Keratinocyte (primary cell): Measurements from ENCODE around the gene GRIK4. TPM values are rescaled to one million over a fixed set of nuclear protein-coding genes. Genes with fewer than 3 reads are reported as not detected.

Source experiments
- DNase-seq: peaks from one replicate; pipeline ENCODE4 v3.0.0-alpha.2; 2011; ENCODE audit warnings: low read depth, missing footprints, low spot score
- FAIRE-seq: peaks from 2 replicates; lab custom pipeline; 2011; peaks lifted over from hg19 to GRCh38; lab: Jason Lieb, UNC
- H2AFZ ChIP-seq: 2 replicates; pipeline ENCODE4 v1.6.0; 2012; ENCODE audit warnings: low read length, control low read depth, inconsistent platforms; ENCODE audit not compliant: control insufficient read depth
- H3K27ac ChIP-seq: 2 replicates; pipeline ENCODE4 v1.5.1; 2011; ENCODE audit warnings: low read length; ENCODE audit not compliant: control insufficient read depth, insufficient read depth
- H3K27me3 ChIP-seq: 3 replicates; pipeline ENCODE4 v1.6.0; 2011; ENCODE audit warnings: low read length; ENCODE audit not compliant: control insufficient read depth, insufficient read depth; ENCODE audit errors: extremely low read depth
- H3K36me3 ChIP-seq, 2 experiments: 2 replicates in 1 of 2; 3 replicates in 1 of 2; pipeline ENCODE4 v1.5.1; 2011; ENCODE audit warnings: low read length in 2 of 2, mild to moderate bottlenecking in 1 of 2; ENCODE audit not compliant: control insufficient read depth in 2 of 2, insufficient read depth in 2 of 2; ENCODE audit errors: extremely low read depth in 1 of 2
- H3K4me1 ChIP-seq: 3 replicates; pipeline ENCODE4 v1.5.1; 2011; ENCODE audit warnings: low read length; ENCODE audit not compliant: control insufficient read depth, insufficient read depth; ENCODE audit errors: extremely low read depth
- H3K4me2 ChIP-seq: 3 replicates; pipeline ENCODE4 v1.6.0; 2011; ENCODE audit warnings: low read depth, low read length; ENCODE audit not compliant: control insufficient read depth, insufficient read depth; ENCODE audit errors: extremely low read depth
- H3K4me3 ChIP-seq, 3 experiments: fragments of 200-600 bp in 1 of 3; sonication (generic) in 1 of 3; 2 replicates in 2 of 3; 3 replicates in 1 of 3; pipeline ENCODE4 v1.5.1; 2011 to 2016; ENCODE audit warnings: low read length in 3 of 3, mild to moderate bottlenecking in 3 of 3, control low read depth in 2 of 3, inconsistent platforms in 1 of 3, low read depth in 1 of 3, mixed read lengths in 1 of 3, mixed run types in 1 of 3, moderate library complexity in 1 of 3; ENCODE audit not compliant: control insufficient read depth in 2 of 3, insufficient read depth in 2 of 3; ENCODE audit errors: extremely low read depth in 1 of 3
- H3K79me2 ChIP-seq: 2 replicates; pipeline ENCODE4 v1.6.0; 2012; ENCODE audit warnings: low read length; ENCODE audit not compliant: control insufficient read depth, insufficient read depth
- H3K9ac ChIP-seq: 3 replicates; pipeline ENCODE4 v1.6.0; 2011; ENCODE audit warnings: low read length; ENCODE audit not compliant: control insufficient read depth, insufficient read depth; ENCODE audit errors: extremely low read depth
- H3K9me1 ChIP-seq: 3 replicates; pipeline ENCODE4 v1.6.0; 2011; ENCODE audit warnings: low read length; ENCODE audit not compliant: control insufficient read depth, insufficient read depth; ENCODE audit errors: extremely low read depth
- H3K9me3 ChIP-seq: 2 replicates; pipeline ENCODE4 v1.5.1; 2012; ENCODE audit warnings: low read depth, low read length; ENCODE audit not compliant: control insufficient read depth
- H4K20me1 ChIP-seq: 3 replicates; pipeline ENCODE4 v1.6.0; 2011; ENCODE audit warnings: low read length; ENCODE audit not compliant: control insufficient read depth, insufficient read depth; ENCODE audit errors: extremely low read depth
- EZH2 ChIP-seq: IDR thresholded peaks from one replicate; pipeline ENCODE4 v1.6.1; 2012; ENCODE audit warnings: inconsistent platforms, mild to moderate bottlenecking, low read length, moderate library complexity
- dilution Hi-C: fragments of 300-500 bp; cut with MboI; formaldehyde crosslinking; loops from one replicate; pipeline ENCODE4 v1.7.0; 2020; ENCODE audit warnings: low sequenced_read_pairs; ENCODE audit not compliant: extremely low pct_ligation_motif_present
- polyA plus RNA-seq, 5 experiments: library from polyadenylated mRNA; depleted of rRNA in 3 of 5; stranded (reverse) in 3 of 5; stranded (forward) in 1 of 5; unstranded in 1 of 5; fragments of >200 nt; gene quantifications; 1 replicate in 1 of 5; 2 replicates in 3 of 5; 3 replicates in 1 of 5; pipeline versions ENCODE4 v1.2.1 to v1.2.3, GENCODE V29; 2011 to 2012; ENCODE audit warnings: missing spikeins in 2 of 5, low read depth in 1 of 5, low replicate concordance in 1 of 5
- TF ChIP-seq, protein P1 (sequence below), 3 experiments: IDR thresholded peaks in 1 of 3; conservative IDR thresholded peaks in 1 of 3; optimal IDR thresholded peaks in 1 of 3; 2 replicates in 2 of 3; 3 replicates in 1 of 3; pipeline versions ENCODE3 to v1.5.1; 2011; ENCODE audit warnings: low read length in 3 of 3, mild to moderate bottlenecking in 3 of 3, moderate library complexity in 2 of 3, control low read depth in 1 of 3, inconsistent platforms in 1 of 3; ENCODE audit not compliant: insufficient read depth in 2 of 3; ENCODE audit errors: extremely low read depth in 1 of 3

GRIK4 gene
- polyA plus RNA-seq, 1 donor (not counting 4 experiments of a cell fraction or from before 2014, with no cell fraction given): not detected

DNA sequence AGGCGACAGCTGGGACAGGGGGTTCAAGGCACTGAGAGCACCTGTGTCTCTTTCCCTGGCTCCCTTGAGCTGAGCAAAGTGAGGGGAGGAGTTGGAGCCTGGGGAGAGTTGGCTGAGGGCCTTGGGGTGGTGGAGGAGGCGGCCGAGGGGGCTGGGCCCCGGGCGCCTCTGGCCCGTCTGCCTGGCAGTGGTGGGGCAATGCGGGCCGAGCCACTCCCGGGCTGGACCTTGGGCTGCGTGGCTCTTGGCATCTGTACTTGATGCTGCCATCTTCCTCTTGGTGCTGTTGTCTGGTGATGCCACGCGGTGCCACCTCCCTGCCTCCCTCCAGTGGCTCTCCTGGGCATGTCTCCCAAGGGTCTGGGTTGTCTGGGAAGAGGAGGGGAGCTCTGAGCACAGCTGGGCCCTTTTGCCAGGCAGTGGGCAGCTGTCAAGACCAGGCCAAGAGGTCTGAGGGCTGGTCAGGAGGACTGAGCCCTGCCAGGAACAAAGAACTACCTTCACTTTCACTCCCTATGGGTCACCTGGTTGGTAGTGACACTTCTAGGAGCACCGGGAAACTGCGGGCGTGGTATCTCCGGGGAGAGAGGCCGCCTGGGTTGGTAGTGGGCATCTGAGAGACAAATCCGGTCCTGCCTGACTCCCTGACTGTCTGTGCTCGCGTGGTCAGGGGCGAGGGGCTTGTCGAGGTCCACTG, 1.3 kb downstream of the GRIK4 start:
- DNase-seq (no peak), FAIRE-seq (no peak)
- no peak for TF ChIP-seq EZH2
- TF ChIP-seq, protein P1, sequence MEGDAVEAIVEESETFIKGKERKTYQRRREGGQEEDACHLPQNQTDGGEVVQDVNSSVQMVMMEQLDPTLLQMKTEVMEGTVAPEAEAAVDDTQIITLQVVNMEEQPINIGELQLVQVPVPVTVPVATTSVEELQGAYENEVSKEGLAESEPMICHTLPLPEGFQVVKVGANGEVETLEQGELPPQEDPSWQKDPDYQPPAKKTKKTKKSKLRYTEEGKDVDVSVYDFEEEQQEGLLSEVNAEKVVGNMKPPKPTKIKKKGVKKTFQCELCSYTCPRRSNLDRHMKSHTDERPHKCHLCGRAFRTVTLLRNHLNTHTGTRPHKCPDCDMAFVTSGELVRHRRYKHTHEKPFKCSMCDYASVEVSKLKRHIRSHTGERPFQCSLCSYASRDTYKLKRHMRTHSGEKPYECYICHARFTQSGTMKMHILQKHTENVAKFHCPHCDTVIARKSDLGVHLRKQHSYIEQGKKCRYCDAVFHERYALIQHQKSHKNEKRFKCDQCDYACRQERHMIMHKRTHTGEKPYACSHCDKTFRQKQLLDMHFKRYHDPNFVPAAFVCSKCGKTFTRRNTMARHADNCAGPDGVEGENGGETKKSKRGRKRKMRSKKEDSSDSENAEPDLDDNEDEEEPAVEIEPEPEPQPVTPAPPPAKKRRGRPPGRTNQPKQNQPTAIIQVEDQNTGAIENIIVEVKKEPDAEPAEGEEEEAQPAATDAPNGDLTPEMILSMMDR (optimal IDR thresholded peaks at IDR 0.05 in 1 of 3, IDR thresholded peaks at IDR 0.05 in 1 of 3, conservative IDR thresholded peaks at IDR 0.05 in 1 of 3; ENCODE audit: extremely low read depth in 1 of 3, insufficient read depth in 2 of 3, low read length in 3 of 3): peak in 2 of 3 experiments; percentile 17 to 23
- no peak overlapping the region for H3K27ac ChIP-seq
- H3K36me3 ChIP-seq: no peaks in the 10 kb centered on the region
- H3K4me3 ChIP-seq: no peak overlapping the region
- H3K4me2 ChIP-seq: no peak overlapping the region
- H3K4me1 ChIP-seq: no peaks in the 10 kb centered on the region
- H3K9me1 ChIP-seq: no peaks in the 10 kb centered on the region
- no peak overlapping the region for H3K9ac ChIP-seq
- H2AFZ ChIP-seq: no peak overlapping the region
- no peaks in the 10 kb centered on the region for H3K9me3 ChIP-seq
- dilution Hi-C loops: loop anchor here (25.0 kb wide), 1 partner anchor 424 kb away; no protein-coding TSS in a partner anchor
- H3K27me3 ChIP-seq: peaks cover 53% of the 10 kb centered on the region
- H4K20me1 ChIP-seq: no peaks in the 10 kb centered on the region
- no peaks in the 10 kb centered on the region for H3K79me2 ChIP-seq

DNA sequence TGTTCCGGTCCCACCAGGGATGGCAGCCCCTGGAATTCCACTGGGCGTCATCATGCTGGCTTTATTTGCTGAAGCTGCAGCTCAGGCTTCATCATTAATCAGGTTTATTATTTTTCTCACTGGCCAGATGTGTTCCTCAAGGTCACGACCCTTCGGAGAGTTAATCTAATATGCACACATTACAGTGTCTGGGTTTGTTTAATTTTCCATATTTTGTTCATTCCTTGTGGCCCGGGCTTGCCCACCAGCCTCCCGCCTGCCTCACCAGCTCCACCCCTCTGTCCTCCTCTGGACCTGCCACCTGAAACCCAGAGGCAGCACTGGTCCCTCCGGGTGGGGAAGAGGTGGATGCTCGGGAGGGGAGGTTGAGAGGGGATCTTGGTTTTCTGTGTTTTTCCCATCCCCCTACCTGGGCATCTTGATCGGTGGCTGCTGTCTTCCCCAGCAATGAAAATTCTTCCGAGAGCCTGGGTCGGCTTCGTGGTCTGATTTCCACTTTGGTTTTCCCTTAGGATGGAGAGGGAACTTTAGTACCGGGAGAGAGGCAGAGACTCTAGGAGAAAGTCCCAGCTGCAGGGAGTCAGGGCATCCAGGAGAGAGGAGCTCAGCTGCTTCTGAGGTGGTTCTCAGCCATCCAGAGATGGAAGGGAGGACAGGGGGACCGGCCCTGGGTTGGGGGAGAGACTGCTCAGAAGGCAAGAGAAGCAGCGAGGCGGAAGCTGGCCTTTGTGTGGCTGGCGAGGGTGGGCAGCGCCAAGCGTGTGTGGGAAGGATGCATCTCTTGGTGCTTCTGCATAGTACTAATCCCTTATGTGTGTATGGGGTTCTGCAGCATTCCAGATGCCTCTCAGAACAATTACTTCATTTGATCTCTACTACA, 2.1 kb downstream of the GRIK4 start:
- no peak for TF ChIP-seq EZH2
- TF ChIP-seq, protein P1 (optimal IDR thresholded peaks at IDR 0.05 in 1 of 3, IDR thresholded peaks at IDR 0.05 in 1 of 3, conservative IDR thresholded peaks at IDR 0.05 in 1 of 3; ENCODE audit: extremely low read depth in 1 of 3, insufficient read depth in 2 of 3, low read length in 3 of 3): no peak
- Histone ChIP-seq H3K27ac (no peak overlapping the region), H3K4me2 (no peak overlapping the region), H4K20me1 (no peaks in the 10 kb centered on the region), H3K4me3 (no peak overlapping the region), H3K9ac (no peak overlapping the region), H3K27me3 (peaks cover 47% of the 10 kb centered on the region), H3K79me2 (no peaks in the 10 kb centered on the region), H3K4me1 (no peaks in the 10 kb centered on the region), H2AFZ (no peak overlapping the region), H3K9me3 (no peaks in the 10 kb centered on the region), H3K36me3 (no peaks in the 10 kb centered on the region), H3K9me1 (no peaks in the 10 kb centered on the region)
- dilution Hi-C loops: loop anchor here (25.0 kb wide), 1 partner anchor 424 kb away; no protein-coding TSS in a partner anchor
- no peak for DNase-seq
- no peak for FAIRE-seq
